ENCODE results near the gene GEMIN7. TPM values are rescaled to one million over a fixed set of nuclear protein-coding genes. Genes with fewer than 3 reads are reported as not detected.

GEMIN7 gene
- total and polyA plus RNA-seq, 2 of the 4 experiments (the other 2 are of a cell fraction): 27.2 to 53.0 TPM

DNA sequence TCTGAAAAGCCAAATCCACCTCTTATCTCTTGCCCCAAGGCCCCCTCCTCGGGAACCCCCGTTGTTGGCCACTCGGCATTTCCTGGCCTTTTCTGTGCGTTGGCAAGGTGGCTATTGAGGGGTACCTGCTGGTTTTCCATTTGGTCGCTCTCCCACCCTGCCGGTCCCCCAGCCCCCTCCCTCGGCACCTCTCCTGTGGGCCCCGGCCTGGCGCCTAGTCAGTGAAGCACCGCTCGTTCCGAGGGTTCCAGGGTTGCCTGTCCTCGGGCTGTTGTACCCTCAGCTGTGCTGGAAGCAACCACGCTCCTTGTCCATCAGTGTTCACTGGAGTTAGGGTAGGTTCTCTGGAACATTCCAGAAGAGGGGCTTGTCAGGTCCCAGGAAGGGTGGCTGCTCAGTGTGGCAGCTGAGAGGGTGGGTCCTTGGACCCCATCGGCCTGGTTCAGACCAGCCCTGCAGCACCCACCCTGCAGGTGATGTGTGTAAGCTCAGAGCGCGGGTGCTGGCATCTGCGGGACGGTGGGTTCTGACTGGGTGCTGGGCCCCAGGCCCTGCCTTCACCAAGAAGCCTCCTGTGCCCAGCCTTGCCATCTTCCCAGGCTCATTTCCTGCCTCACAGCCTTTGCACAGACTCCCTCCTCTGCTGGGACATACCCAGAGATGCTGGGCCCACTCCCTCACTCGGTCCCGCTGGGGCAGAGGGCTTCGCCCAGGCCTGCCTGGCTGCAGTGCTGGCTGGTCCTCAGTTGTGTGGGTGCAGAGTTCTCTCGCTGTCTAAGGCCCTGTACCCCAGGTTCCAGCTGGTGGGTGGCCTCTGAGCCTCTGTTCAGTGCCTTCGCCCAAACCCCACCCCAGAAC lies 60.5 kb downstream of the GEMIN7 start:
- CTCF ChIA-PET: no interaction called here
- TF ChIP-seq, protein P1, sequence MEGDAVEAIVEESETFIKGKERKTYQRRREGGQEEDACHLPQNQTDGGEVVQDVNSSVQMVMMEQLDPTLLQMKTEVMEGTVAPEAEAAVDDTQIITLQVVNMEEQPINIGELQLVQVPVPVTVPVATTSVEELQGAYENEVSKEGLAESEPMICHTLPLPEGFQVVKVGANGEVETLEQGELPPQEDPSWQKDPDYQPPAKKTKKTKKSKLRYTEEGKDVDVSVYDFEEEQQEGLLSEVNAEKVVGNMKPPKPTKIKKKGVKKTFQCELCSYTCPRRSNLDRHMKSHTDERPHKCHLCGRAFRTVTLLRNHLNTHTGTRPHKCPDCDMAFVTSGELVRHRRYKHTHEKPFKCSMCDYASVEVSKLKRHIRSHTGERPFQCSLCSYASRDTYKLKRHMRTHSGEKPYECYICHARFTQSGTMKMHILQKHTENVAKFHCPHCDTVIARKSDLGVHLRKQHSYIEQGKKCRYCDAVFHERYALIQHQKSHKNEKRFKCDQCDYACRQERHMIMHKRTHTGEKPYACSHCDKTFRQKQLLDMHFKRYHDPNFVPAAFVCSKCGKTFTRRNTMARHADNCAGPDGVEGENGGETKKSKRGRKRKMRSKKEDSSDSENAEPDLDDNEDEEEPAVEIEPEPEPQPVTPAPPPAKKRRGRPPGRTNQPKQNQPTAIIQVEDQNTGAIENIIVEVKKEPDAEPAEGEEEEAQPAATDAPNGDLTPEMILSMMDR (conservative IDR thresholded peaks at IDR 0.05; ENCODE audit: low read depth, low read length): no peak
- ATAC-seq (ENCODE audit: low read depth): no peak
- no peak overlapping the region for H3K23ac ChIP-seq (ENCODE audit: low read depth, low read length)
- H2BK15ac ChIP-seq (ENCODE audit: low read depth, low read length): no peak overlapping the region
- POLR2A ChIA-PET (ENCODE audit: unreplicated experiment): no interaction called here
- H3K4ac ChIP-seq (ENCODE audit: low read depth, low read length): no peak overlapping the region
- 88% methylated on average over 9 of the region's 24 CpGs; no CpG with 5 or more reads in 1 of the 2 experiments for WGBS, 2 experiments (ENCODE audit: extremely low coverage in 2 of 2, insufficient read length in 1 of 2)
- peaks cover 4% of the 10 kb centered on the region; the same call in 1 of the 2 replicates for H3K9me1 ChIP-seq (ENCODE audit: insufficient read depth, low read length)
- in situ Hi-C loops (cut with MboI; ENCODE audit: low sequenced_read_pairs) (no loop called here), intact Hi-C loops (cut with micrococcal nuclease) (no loop called here), dilution Hi-C loops (cut with HindIII; ENCODE audit: low sequenced_read_pairs, unreplicated experiment) (no loop called here)
- 0 out of 2 replicates have a peak, but pooled peaks cover 2% of the 10 kb centered on the region for H3K4me1 ChIP-seq (ENCODE audit: control insufficient read depth, insufficient read depth, low read length)
- no peak overlapping the region for H2BK5ac ChIP-seq (ENCODE audit: low read depth, low read length, poor library complexity, severe bottlenecking)
- H3K56ac ChIP-seq (ENCODE audit: extremely low read depth, insufficient read depth, low read length): no peak overlapping the region
- H3K18ac ChIP-seq (ENCODE audit: low read depth, low read length): no peak overlapping the region
- no peak overlapping the region for H4K8ac ChIP-seq (ENCODE audit: low read depth in 2 of 2, low read length in 2 of 2)
- no peak overlapping the region for H3K14ac ChIP-seq (replicated peaks; ENCODE audit: low read depth, low read length)
- H3K4me3 ChIP-seq (ENCODE audit: insufficient read depth, low read depth, low read length): no peak overlapping the region
- no peak overlapping the region for H3K27ac ChIP-seq (ENCODE audit: insufficient read depth, low read length)
- H4K5ac ChIP-seq (ENCODE audit: low read depth, low read length): no peak overlapping the region
- H2AFZ ChIP-seq (replicated peaks; ENCODE audit: low read length, poor library complexity): no peak overlapping the region
- no peaks in the 10 kb centered on the region for H3K9me3 ChIP-seq (ENCODE audit: control insufficient read depth, insufficient read depth, low read length)
- no peak for DNase-seq
- peak overlapping the region; percentile 65 for H2AK9ac ChIP-seq (replicated peaks; ENCODE audit: low read depth, low read length, poor library complexity)
- no peaks in the 10 kb centered on the region for H3K27me3 ChIP-seq (ENCODE audit: control insufficient read depth, insufficient read depth, low read length)
- H3K9ac ChIP-seq (ENCODE audit: low read depth, low read length): no peak overlapping the region
- no peak overlapping the region for H3K4me2 ChIP-seq (ENCODE audit: low read depth, low read length)
- no peak overlapping the region for H2AK5ac ChIP-seq (ENCODE audit: low read depth, low read length)
- H3K79me1 ChIP-seq (ENCODE audit: low read depth in 1 of 2, low read length in 2 of 2): peaks cover 22 to 48% of the 10 kb centered on the region in 2 experiments; a peak in 3 of 4 replicates
- H2BK120ac ChIP-seq (ENCODE audit: low read depth, low read length): no peak overlapping the region
- H4K91ac ChIP-seq (ENCODE audit: insufficient read depth, low read depth, low read length): no peak overlapping the region
- peaks cover 28% of the 10 kb centered on the region for H4K20me1 ChIP-seq (ENCODE audit: insufficient read depth, low read length)
- no TSS peak for BruUV-seq (replicated peaks)
- no peak overlapping the region for H2BK20ac ChIP-seq (ENCODE audit: low read depth, low read length)
- H3K36me3 ChIP-seq (ENCODE audit: control insufficient read depth, insufficient read depth, low read length): peaks cover 29% of the 10 kb centered on the region
